HG02840 (cell line): ENCODE data around the gene LANCL2.
"Not testable (repeated sequence)": the region's sequence is repeated elsewhere in the genome, so short reads cannot be mapped to it uniquely, and the experiment has no call there.

Experiments
- ATAC-seq: cut with Tn5 transposase; IDR thresholded peaks from one replicate; pipeline ENCODE4 v1.9.1; 2021; ENCODE audit warnings: mild to moderate bottlenecking, moderate library complexity, moderate number of reproducible peaks; ENCODE audit not compliant: unreplicated experiment, low FRiP score

LANCL2 gene

DNA sequence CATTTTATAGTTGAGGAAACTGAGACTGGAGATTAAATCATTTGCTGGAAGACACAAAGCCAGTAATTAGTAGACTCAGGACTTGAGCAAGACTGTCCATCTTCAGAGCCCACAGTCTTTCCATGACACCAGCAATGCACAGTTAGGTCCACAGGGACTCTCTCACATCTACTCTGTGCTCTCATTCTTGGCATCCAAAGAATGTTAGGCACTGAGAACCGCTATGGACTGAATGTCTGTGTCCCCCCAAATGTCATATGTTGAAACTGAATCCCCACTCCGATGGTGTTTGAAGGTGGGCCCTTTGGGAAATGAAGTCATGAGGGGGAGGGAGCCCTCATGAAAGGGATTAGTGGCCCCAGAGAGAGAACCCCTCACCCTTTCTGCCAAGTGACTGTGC lies 100.6 kb downstream of the LANCL2 start:
- ATAC-seq, result no peak

DNA sequence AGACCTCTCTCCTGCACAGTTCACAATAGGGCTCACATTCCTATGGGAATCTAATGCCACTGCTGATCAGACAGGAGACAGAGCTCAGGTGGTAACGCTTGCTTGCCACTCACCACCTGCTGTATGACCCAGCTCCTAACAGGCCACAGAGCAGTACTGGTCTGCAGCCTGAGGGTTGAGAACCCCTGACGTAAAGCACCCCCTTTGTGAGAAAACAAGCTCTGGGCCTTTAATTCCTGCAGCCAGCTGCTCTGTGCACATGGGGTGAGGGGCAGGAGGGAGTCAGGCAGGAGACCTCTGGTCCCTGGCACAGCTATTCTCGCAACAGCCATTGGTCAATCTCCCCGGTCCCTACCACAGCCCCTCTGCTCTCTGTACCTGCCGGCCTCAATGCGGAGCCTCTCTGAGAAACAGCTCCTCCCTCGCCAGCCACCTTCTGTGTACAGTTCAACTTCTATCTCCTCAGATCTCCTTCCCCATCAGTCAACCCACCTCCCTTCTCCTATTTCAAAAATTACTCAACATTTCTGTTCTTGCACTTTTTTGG lies 102.0 kb downstream of the LANCL2 start:
- no peak for ATAC-seq

DNA sequence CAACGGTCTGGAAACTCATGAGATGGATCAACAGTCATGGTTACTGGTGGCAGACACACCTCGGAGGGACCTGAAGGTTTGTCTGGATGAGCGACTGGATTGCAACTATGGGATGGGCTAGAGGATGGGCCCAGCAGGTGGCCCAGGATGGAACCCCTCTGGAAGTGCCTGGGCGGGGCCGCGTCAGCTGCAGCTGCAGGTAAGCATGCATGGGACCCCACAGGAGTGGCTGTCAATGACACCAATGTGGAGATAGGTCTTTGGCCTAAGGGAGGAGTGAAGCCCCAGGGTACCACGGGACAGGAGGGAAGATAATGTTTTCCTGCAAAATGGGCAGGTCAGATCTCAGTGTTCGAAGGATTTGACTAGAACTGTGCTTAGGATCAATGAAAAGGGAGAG lies 103.4 kb downstream of the LANCL2 start:
- ATAC-seq, result no peak

DNA sequence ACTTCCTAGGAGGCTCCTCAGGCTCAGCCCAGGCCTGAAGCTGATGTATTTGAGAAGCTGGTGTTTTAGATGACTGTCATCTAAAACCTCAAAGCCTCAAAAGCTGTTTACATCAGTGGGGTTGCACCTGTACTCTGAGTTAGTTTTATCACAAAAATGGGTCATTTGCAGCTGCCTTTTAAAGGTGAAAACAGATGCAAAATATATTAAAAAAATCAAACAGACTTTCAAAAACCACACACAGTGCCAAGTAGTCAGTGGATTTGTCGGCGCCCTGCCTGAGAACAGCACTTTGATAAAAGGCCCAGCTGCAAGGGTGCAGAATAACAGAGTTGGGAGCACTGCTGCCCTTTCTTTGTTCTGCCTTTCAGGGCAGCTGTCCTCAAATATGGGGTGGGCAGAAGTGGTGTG lies 104.1 kb downstream of the LANCL2 start:
- ATAC-seq, result no peak

DNA sequence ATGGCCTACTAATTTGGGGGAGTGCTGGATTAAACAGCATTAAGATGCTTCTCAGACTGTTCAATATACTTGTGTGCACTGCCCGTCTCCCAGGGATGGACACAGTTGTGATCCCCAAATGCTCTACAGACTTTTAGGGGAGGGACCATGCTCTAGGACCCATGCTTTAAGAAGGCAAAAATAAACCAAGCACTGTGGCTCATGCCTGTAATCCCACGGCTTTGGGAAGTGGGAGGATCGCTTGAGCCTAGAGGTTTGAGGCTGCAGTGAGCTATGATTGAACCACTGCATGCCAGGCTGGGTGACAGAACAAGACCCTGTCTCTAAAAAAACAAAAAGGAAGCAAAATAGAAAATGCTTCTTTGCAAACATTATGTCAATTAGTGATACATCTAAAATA lies 104.6 kb downstream of the LANCL2 start:
- ATAC-seq, result no peak

DNA sequence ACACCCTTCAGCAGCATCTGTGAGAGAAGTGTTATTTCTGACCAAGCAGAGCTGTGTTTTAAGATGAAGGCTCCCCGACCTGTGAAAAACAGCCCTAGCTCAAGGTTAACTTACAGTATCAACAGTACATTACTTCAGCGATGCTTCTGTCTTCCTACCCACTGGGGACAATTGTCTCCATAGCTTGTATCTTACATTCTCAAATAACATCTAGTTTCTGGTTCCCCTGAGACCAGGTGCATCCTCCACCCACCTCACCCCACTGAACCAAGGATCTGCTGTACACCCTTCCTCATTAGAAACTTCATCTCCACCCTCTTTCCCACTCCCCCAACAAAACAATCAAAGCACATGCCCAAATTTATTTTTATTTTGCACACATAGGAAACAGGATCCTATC lies 105.1 kb downstream of the LANCL2 start:
- ATAC-seq, result no peak

DNA sequence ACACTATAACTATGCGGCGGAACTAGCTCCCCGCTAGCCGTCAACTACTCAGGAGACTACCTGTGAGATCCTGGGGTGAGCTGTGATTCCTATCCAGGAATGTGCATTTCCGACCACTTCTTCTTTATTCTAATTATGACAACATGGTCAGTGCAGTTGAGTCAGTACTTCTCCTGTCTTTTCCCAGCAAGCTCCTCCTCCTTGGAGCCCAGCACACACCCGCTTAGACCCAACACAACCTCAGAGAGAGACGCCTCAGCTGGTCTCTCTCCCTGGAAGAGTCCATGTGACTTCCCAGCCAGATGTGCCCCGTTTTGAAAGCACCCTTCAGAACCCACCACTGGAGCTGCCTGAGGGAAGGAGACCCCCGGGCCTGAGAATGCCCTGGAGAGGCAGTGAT lies 106.5 kb downstream of the LANCL2 start:
- ATAC-seq, result not testable (repeated sequence)

DNA sequence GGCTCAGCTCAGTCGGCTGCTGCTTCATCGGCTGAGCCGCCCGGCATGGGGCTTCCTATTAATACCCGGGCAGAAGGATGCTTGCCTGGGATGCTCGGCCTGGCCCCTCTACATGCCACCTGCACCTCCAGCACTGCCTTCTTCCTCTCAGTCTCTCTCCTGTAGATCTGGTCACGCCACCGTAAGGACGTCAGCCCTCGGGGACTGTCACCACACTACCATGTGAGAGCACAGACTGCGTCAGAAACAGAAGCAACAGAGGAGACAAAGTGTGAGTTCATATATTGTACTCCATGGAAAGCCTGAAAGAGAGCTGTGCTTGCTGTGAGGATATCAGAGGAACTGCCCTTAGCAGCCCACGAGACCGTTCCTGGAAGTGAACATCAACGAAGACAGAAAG lies 107.3 kb downstream of the LANCL2 start:
- ATAC-seq, result not testable (repeated sequence)

DNA sequence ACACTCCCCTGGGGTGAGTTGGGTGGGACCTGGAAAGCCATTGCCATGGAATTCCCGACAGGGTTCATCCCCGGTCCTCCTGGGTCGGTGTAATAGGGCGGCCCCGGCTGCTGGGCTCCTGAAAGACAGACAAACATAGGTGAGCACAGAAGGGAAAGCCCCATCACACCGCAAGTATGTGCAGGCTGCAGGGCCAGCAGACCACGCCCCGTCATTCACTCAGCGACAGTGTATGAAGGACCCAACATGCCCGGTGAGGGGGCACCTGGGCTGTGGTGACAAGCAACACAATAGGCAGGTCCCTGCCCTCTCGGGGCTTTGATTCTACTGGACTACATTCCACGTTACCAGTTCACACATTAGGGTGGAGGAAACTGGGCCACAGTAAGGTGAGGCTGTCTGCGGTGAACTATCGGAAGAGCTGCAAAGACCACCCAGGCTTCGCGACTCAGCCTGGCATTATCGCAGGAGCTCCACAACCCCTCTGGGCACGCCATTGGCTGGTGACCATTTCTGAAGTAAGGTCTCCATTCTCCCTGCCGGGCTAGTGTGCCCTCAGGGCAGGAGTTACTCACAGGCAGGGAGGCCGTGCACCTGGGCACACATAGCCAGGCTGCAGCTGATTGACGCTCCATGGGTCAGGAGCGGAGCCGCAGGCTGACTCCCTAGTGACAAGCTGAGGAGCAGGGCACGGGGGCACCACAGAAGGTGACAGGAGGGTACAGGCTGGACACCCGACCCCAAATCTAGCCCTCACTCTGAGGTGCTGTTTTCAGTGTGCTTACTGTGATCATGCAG lies 108.0 kb downstream of the LANCL2 start:
- ATAC-seq, result no peak

DNA sequence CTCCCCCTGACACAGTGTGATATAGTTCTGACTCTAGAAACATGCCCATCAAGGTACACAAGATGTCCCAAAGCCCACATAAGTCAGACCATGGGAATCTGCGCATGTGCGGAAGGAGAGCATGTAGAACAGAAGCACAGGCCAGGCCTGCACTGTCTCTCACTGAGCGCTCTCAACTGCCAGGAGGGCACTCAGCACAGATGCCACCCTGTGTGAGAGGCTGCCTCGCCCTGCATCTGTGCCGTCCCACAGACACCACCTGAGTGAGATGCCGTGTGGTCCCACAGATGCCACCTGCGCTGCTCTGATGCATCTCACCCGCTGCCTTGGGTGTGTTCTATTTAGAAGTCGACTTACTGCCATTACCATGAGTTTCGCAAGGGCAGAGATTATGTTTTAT lies 108.8 kb downstream of the LANCL2 start:
- ATAC-seq, result no peak

DNA sequence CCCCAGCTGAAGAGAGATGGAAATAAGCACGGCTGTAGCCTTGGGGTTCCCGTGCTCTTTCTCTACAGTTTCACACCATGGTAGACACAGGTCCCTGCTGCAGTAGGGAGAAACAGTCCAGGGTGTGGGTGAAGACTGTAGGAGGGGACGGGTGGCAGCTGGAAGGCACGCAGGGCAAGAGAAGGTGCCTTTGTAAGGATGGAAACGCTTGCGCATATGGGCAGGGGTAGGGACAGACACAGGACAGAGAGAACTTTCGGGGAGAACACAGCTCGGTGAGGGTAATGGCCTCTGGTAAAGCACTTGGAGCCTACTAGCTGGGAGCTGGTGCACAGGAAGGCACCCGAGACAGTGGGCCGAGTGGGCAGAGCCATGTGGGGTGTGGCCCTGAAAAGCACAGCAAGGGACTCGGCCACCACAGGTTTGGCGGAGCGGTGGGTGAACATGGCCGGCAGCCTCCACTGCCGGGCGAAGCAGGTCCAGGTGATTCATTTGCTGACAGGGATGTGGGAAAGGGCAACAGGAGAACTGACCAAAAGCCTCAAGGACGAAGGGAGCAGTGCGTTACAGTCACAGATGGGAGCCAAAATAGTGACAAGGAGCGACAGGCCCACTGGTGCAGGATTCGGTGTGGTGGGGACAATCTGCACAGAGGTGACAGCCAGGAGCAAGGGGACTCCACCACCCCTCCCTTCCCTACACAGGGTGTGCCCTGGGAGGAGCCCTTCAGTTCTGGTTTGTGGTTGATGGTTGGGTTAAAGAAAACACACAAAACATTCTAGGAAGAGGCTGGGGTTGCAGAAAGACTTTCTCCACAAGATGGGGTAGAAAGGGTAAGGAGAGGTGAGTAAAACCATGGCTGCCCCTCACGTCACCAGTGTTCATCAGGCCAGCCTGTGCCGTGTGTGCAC lies 110.1 kb downstream of the LANCL2 start:
- no peak for ATAC-seq

DNA sequence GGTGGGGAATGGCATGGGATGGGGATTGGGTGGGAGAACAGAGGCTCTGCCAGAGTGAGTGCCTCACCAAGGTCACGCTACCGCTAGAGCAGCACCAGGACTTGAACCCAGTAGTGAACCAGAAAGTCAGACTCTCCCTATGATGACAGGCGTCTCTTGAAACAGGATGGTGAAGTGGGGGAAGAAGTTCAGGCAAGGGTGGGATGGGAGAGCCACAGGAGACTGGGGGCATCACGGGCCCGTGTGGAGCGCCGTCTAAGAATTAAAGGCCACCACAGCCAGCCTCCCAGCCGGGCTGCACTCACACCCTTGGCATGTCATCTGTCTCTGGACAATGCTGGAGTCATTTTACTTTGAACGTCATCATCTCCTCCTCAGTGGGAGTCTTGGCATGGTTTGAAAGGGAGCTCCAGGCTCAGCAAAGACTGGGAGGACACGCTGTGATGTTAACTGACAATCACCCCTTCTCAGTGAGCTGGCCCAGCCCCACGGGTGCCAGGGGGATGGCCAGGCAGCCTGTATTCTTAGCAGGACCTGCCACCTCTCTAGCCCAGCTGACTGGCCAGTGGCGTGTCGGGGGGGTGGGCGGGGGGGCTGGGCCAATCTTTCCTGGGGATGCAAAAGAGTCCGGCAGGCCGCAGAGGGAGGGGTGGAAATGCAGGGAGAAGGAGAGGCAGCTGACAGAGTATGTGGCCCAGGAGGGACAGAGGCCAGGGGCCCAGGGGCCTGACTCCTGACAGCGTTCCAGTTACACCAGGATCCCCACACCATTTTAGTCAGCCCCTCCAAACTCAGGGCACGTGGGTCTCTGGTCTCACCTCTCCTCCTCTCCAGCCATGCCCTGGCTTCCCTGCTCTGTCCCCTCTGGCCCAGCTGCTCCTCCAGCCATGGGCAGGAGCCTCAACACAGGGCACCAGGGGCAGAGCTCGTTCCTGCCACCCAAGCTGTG lies 111.0 kb downstream of the LANCL2 start:
- no peak for ATAC-seq

DNA sequence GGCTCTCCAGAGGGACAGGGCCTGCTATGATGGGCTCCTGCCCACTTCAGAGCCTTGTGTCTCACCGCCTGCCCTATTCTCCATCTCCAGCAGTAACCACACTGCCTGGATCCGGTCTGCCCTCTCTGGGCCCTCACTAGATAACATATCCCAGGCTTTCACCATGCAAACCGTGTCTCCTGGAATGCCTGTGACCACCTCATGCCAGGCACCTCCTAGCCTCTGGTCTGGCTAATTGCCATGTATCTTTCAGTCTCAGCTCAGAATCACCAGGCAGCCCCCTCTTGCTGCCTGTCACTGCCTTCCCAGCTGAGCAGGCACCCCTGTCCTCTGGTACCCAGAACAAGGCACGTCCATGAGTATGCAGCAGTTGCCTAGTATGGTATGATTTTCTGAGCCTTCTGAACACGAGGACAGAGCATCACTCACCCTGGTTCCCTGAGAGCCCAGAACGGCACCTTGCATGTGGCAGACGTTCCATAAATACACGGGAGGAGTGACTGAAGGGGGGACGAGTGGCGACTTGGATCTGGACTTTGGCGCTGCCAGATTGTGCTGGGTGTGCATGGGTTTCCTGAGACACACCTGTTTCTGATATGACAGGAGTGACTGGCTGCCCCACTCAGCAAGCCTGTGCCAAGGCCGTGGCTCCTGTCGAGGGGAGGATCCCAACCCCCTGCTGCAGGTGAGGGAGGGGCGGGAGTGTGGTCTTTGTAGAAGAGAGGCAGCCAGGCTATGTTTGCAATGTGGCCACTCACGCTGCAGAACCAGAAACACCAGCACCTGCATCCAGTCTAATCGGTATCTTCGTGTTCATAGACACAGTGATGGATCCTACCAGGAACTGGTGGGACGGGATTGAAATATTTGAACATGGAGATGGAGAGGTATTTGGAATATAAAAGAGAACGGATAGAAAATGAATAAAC lies 112.0 kb downstream of the LANCL2 start:
- no peak for ATAC-seq

DNA sequence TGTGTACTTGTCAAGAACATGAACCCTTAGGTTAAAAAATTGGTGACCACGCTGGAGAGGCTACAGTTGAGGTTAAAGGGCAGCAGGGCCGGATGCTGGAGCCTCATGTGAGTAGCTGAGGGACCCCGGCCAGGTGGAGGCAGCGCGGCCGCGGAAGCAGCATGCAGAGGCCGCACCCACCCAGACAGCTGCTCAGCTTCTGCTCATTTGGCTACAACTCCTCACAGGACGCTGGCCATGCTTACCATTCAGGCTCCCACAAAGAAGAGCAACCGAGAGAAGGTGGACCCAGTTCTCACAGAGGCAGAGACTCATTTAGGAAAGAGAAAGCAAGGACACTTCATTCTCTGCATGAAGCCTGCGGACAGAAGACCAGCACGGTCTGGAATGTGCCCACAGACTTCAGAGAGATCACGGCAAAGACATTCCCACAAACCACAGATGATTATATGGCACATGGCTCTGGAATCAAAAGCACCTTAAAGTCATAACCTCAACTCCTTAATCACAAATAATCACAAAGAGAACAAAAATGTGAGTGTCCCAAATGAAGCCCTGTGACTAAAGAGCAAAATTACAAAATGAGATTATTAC lies 112.7 kb downstream of the LANCL2 start:
- no peak for ATAC-seq

DNA sequence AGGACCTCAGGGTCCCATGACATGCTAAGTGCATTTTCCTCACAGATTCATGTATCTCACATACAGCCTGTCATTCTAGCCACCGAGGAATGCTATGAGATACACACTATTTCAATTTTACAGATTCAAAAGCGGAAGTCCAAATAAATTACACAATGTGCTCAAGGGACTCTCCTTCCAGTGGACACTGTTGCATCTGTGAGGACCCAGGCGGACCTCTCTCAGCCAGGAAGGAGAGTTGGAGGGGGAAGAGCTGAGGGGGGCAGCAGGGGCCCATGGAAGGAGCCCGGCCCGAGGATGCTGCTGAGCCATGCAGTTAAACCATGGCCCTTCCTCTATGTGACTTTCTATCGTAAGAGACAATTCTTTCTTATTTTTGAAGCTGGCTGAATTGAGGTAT lies 113.6 kb downstream of the LANCL2 start:
- ATAC-seq, result no peak

DNA sequence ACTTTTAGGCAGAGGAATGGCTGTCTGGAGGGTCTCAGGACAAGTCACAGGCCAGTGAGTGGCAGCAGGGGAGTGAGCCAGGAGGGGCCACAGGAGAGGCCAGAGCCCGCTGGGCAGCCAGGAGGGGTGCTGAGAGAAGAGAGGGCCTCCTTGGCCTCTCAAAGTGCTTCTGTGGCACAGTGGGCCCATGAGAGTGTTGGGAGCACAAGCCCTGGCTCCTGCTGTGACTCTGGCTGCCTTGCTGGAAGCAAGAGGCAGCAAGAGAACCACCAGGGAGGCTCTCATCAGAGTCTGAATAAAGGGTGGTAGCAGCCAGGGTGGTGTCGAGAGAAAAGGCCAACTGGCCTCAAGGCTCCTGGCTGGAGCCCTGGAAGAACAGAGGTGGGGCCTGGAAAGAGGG lies 116.0 kb downstream of the LANCL2 start:
- no peak for ATAC-seq

DNA sequence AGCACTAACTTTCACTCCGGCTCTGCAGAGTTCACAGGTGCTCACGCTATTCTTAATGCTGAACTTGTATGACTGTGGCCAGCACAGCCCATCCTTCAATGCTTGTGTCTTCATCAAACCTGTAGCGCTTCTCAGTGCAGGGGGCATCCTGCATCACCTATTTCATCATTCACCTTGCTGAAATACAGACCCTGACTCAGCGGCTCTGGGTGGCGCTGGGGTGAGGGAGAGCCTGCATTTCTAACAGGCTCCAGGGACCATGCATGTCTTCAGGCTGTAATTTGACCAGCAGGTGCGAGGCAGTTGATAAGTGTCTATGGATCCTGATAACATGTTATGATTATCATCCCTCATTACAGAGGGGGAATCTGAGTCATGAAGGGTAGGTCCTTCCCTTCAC lies 117.9 kb downstream of the LANCL2 start:
- ATAC-seq, result no peak
